NCI-H446 (cell line): ENCODE results near the gene ACAT1.
A peak's percentile ranks its signal among the peaks of the same experiment; 100 is the strongest.
"Not testable (repeated sequence)": the region's sequence is repeated elsewhere in the genome, so short reads cannot be mapped to it uniquely, and the experiment has no call there.

Source experiments
- DNase-seq, 2 experiments: peaks; one replicate each; lab custom pipeline; 2025; lab: John Stamatoyannopoulos, UW

Gene ACAT1

DNA sequence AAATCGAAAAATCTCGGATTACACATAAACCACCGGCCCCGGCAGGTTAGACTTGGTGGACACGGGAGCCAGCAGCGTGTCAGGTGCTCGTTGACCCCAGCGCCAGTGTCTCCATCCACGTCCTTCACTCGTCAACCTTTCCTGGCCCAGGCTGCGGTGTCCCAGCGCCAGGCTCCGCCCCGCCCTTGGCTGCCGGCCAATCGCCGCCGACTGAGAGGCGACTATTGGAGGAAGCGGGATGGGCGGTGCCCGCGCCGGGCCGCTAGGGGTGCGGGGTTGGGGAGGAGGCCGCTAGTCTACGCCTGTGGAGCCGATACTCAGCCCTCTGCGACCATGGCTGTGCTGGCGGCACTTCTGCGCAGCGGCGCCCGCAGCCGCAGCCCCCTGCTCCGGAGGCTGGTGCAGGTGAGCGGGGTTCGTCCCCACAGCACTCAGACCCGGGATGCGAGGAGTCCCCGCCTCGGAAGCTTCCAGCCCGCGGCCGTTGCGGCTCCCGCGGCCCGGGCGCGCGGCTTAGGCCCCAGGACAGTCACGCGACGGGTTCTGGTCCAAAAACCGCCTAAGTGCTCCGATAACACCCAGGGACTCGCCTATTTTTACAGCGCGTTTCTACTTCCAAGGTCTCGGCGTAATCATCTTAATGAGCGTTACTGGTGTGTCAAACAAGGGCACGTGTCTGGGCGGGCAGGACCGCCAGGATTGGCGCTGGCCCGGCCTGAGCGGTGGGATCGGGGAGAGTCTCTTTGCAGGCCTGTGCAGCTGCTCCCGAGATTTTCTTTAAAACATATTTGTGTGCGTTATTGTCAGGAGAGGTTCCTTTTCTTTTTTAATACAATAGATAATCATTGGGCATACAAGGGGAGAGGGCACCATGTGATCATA lies at the start of gene ACAT1:
Gene ACAT1 (plus strand): TSS at position 294 of the 882 bp plus-strand sequence. CDS start 40 bp downstream, at position 334.
- DNase-seq = peak; percentile 88 to 98

DNA sequence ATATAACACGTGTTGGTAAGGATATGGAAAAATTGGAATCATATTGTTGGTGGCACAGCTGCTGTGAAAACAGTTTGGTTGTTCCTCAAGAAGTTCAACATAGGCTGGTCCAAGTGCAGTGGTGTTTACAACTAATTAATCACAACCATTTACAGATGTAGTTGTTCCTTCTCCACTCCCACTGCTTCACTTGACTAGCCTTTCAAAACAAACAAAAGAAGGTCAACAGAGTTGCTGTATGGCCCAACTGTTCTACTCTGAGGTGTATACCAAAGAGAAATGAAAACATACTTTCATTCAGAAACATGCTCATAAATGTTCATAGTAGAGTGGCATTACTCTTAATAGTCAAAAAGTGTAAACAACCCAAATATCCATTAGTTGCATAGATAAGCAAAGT lies 36.6 kb upstream of the ACAT1 start:
- no peak for DNase-seq

DNA sequence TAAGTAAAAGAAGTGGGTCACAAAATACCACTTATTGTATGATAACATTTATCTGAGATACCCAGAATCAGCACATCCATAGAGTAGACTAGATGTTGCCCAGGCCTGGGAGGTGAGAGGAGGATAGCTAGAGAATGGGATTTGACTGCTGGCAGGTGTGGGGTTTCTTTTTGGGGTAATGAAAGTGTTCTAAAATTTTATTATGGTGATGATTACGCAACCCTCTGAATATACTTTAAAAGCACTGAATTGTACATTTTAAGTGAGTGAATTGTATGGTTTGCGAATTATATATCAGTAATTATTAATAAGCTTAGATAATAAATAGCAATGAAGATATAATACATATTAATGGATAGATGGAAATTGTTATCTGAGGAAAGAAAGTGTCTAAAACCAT lies 35.7 kb upstream of the ACAT1 start:
- no peak for DNase-seq

DNA sequence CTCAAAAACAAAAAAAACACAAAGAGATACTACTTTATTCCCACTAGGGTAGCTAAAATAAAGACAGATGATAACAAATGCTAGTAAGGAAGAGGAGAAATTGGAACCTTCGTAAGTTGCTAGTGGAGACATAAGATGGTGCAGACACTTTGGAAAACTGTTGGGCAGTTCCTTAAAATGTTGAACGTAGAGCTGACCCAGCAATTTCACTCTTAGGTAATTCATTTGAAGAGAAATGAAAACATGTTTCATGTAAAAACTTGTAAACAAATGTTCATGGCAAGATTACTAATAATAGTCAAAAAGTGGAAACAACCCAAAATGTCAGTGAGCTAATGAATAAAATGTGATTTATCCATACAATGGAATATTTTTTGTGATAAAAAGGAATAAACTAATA lies 29.2 kb upstream of the ACAT1 start:
- no peak for DNase-seq

DNA sequence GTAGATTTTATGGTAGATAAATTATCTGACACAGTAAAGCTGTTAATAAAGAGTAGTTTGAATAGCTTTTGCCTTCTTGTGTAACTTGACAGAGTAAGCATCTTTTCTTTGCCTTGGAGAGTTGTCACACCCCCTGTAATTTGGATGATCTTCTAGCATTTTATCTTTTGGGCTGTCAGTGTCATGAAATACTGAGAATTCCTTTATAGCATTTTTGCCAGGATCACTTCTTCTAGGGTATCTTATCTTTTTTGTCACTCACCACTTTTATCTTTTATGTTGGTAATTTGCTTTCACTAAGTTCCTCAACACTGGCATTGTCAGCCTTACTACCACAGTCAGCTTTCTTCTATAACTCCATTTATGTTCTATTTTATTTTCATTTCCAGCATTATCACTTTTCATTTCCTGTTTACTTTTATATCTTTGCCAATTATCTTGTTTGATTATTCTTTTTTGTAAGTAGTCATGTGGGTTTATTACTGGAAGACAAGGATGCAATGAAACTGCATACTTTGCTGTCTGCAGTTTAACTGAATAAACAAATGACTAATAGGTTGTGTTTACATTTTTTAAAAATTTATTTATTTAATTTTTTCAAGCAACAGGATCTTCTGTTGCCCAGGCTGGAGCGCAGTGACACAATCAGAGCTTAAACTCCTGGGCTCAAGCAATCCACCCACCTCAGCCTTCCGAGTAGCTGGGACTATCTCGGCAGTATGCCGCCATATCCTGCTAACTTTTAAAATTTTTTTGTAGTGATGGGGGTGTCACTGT lies 28.1 kb upstream of the ACAT1 start:
- no peak for DNase-seq

DNA sequence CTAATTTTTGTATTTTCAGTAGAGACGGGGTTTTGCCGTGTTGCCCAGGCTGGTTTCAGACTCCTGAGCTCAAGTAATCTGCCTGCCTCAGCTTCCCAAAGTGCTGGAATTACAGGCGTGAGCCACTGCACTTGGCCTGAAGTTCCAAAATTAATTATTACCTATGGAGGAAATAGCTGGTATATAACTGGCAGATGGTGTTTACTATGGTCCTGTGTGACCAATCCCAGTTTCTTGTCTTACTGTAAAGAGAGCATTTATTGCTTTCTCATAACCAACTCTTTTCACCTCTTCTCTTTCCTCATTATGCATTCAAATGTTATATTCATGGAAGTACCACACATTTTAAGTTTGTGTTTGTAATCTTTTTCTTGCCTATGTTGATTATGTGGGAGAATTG lies 24.2 kb upstream of the ACAT1 start:
- DNase-seq = no peak

DNA sequence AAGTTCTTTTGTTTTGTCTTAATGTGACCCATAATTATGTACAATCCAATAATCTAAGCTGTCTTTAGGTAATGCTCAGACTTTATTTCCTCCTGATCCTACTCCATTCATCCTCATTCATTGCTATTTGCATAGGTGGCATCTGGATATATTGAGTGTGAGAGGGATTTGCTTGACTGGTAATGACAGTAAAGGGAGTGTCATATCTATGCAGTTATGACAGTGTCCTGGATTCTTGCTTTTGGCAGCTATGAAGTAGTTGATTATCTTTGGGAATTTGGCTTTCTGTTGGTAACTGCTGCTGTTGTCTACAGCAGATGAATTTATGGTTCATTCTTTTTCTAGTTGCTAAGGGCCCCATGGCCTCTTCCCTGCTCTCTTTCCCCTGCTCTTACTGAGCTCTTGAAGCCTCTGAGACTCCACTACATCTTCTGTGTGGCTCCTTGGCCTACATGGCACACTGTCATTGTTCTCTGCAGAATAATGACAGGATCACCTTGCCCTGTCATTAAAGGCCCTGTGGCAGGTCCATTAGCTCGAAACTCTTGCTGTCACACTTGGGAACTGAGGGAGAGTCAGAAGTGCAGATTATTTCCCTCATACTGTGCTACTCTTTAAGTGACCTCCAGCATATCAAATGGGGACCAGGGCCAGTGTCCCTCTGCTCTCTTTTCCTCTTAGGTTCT lies 20.1 kb upstream of the ACAT1 start:
- DNase-seq = no peak

DNA sequence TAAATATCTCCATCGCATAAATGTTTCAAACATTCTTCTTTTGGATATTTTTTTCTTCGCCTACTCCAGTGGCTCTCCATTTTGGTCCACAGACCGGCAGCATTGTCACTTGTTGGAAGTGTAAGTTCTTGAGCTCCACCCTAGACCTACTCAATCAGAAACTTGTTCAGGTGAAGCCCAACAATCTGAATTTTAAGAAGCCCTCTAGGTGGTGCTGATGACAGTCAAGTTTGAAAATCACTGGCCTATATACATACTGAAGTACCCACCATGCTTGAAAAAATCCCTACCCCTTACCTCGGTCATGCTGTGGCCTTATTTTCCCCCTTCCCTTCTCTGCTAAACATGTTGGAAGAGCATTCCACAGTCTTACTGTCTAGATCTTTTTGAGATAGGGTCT lies 10.2 kb upstream of the ACAT1 start:
- DNase-seq = no peak

DNA sequence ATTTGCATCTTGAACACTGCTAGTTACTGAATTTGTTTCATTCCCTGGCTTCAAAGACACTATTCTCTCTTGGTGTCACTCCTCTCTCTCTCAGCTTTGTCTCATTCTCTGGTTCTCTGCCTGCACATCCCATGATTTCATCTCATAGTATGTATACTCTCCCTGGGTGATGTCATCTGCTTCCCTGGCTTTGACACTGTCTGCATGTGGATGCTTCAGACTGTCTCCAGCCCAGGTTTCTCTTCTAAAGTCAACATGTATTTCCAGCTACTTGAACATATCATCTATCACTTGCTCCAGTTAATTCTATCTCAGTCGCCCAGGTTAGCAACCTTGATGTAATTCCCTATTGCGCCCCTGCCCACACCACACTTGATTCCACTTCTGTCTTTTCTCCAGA lies 9.3 kb upstream of the ACAT1 start:
- DNase-seq = no peak

DNA sequence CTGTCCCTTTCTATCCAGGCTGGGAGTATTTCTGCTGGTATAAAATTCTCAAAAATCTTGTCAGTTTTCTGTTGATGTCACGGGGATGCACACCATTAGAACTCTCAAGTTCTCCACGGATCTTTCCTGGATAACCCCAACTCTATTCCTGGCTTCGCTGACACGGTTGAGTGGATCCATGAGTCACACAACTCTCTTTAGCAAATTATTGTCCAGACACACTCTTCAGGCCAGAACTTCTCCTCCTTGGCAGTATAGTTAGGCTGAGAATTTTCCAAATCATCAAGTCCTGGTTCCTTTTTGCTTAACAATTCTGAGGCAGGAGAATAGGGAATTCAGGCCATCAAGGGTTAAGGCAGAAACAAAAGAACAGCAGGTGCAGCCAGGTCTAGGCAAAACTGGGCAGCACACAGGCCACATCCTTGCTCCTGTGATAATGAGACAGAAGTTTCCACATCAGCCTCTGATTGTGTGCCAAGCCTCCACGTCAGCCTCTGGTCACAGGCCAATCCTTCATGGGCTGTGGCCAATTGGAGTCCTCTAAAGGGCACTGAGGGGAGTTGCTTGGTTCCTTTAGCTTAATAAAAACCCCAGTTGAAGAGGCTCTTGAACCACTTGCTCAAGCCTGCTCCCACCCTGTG lies 5.7 kb upstream of the ACAT1 start:
- peak; percentile 96 to 97 for DNase-seq

DNA sequence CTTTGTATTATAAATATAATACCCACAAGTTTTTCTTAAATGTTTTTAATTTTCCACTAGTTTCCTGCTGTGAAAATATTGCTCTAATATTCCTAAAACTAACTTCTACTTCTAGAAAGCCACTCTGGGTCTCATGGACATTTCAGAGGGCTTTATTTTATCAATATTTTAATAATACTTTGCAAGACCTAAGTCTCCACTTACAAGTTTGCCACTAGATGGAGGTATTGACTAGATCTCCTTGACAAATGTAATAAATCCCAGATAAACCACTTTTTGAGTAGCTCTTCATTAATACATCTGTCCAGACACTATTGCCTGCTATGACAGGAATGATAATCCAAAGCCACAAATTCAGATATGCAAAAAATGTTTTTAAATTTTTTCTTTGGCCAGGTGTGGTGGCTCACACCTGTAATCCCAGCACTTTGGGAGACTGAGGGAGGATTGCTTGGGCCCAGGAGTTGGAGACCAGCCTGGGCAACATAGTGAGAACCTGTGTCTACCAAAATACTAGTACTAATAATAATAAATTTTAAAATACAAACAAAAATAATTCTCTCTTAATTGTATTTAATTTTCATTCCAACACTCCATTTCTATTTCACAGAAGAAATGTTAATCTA lies 3.5 kb upstream of the ACAT1 start:
- peak; percentile 52 to 73 for DNase-seq

DNA sequence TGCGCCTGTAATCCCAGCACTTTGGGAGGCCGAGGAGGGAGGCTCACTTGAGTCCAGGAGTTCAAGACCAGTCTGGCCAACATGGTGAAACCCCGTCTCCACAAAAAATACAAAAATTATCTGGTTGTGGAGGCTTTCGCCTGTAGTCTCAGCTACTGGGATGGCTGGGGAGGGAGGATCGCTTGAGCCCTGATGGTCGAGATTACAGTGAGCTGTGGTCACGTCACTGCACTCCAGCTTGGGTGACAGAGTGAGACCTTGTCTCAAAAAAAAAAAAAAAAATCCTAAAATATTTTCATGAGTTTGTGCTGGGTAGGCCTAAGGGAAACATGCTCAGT lies 462 bp upstream of the ACAT1 start:
- DNase-seq = not testable (repeated sequence)

DNA sequence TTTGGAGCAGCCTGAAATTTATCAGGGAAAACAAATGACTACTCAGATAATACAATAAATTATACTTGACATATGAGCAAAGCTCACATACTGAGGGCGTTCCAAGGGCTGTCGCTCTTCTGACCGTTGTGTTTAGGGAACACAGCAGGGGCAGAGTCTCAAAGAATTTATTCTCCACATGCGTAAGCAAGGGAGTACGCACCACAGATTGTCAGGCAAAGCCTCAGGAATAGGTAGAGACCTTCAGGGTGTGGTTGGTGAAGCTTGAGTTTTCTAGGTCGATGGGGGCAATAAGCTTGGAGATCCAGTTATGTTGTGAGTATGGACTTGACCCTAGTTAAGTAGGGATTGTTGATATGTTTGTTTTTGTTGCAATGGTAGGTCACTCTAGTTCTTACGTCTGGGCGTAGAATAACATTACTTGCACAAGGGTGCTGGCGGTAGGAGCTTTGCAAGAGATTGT lies 830 bp downstream of the ACAT1 start:
- peak in 1 of 2 experiments; percentile 30 for DNase-seq

DNA sequence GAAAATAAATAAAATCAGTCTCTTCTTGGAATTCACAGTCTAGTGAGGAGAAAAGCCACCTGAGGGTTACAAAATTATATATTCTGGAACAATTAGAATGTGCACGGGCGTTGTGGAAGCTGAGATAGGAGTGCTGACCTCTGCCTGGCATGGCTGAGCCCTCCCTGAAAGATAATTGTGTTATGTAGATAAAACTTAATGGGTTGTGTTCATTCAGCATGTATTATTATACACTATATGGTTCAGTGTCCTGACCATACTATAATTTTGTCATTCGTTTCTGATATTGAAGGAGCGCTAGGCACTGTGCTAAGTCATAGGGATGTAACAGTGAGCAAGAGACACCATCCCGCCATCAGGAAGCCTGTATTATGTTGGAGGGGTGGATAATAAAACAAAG lies 3.7 kb downstream of the ACAT1 start:
- DNase-seq = no peak

DNA sequence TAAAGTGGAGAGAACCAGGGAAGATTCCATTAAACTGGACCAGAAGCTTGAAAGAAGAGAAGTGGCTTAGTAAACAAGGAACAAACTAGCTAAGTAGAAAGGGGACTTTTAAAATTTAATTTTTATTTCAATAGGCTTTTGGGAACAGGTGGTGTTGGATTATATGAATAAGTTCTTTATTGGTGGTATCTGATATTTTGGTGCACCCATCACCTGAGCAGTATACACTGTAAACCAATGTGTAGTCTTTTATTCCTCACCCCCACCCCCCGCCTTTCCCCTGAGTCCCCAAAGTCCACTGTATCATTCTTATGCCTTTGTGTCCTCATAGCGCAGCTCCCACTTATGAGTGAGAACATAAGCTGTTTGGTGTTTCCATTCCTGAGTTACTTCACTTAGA lies 7.4 kb downstream of the ACAT1 start:
- DNase-seq = no peak

DNA sequence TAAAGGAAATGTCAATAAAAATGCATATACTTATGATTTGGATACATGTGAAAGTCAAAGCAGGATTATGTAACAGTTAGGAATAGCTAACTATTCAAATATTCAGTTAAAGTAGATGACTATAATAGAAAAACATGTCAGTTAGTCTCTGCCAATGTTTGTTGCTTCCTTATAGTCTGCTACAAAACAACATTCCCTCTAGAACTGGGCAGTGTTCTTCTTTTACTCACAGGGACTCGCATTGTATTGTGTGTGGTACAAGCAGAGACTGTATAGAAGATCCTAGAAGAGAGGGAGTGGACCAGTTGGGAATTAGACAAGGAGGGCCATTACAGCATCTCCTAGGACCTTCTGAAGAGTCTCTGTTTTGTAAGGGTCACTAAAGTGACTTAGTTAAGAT lies 10.6 kb downstream of the ACAT1 start:
- DNase-seq = no peak

DNA sequence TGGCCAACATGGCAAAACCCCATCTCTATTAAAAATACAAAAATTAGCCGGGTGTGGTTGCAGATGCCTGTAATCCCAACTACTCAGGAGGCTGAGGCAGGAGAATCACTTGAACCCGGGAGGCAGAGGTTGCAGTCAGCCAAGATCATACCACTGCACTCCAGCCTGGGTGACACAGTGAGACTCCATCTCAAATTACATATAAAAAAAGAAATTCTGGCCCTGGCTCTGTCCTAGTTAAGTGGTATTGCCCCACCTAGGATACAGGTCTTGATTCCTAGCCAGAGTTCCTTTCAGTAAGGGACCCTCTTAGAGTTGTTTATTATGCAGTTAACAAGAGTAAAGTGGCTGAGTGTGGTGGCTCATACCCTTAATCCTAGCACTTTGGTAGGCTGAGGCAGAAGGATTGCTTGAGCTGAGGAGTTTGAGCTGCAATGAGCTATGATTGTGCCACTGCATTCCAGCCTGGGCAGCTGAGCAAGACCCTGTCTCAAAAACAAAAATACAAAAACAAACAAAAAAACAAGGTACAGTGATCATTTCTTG lies 11.7 kb downstream of the ACAT1 start:
- not testable (repeated sequence) for DNase-seq

DNA sequence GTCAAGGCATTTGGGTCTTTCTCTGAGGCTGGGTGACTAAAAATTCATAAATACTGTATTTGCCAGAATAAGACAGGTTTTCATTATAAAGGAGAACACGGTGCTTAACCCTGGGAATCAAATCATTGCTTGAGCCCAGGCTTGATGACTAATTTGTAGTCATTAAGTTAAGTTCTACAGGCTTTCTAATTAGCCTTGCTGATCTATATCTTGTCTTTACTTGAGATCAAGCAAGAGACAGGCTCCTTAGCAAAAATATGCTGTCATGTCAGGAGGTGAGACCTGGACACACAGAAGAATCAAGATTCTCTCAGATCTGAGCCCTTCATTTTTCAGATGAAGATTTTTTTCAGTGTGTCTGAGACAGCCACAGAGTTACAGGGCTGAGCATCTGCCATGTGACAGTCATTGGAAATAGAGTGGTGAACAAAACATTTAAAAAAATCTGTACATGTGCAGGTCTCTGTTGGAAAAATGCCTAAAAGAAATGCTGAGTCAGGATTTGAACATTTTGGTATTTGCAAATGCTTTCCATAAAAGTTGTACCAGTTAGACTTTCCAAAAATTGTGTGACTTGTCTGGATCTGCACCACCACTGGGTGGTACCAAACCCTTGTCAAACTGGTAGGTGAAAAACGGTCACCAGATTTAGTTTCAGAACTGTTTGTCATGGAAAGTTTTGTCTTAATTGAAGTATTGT lies 14.6 kb downstream of the ACAT1 start:
- no peak for DNase-seq

DNA sequence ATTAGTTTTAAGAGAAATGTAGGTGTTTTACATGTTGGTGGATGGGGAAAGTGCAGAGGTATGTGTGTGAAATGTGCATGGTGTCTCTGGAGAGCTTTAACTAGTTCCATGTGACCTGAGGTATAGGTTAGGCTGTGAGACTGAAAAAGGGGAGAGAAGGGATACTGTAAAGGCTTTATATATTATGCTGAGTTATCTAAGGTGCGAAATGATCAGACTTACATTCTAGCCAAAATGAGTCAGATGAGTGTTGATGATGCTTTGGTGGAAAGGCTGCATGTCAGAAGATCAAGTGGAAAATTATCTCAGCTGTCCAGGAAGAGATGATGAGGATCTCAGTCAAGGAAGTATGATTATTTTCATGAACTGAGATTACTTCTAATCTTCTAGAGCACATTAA lies 15.8 kb downstream of the ACAT1 start:
- DNase-seq = no peak

DNA sequence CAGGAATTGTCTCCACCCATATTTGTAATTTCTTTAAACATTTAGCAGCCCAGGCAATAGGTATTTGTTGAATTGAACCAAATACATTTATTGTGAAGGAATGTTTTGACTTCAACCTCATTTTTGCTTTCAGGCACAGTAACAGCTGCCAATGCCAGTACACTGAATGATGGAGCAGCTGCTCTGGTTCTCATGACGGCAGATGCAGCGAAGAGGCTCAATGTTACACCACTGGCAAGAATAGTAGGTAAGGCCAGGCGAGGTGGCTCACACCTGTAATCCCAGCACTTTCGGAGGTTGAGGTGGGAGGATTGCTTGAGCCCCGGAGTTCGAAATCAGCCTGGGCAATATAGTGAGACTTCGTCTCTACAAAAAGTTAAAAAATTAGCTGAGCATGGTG lies 20.9 kb downstream of the ACAT1 start:
- DNase-seq = no peak

DNA sequence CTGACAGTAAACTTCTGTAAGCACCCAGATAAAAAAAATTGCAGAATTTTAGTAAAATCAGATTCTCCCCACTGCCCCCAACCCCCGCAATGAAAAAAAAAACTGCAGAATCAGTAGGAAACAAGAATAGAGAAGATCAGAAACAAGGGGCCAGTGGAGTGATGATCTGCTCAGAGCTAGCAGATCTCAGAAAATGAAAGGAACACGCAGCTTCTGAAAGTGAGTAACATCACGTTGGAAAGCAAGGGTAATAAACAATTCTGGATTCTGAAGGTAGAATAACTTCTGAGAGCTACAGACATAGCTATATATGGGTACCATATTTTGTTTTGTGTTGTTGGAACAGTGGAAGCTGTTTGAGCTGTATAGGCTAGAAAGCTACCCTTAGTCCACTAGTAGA lies 23.2 kb downstream of the ACAT1 start:
- no peak for DNase-seq
